SK-N-MC (cell line): ENCODE measurements around the gene GNAT3.

Source experiments
- EZH2 ChIP-seq: fragments of 200-600 bp; sonication (generic); IDR thresholded peaks from one replicate; pipeline ENCODE4 v1.6.1; 2017; ENCODE audit warnings: antibody characterized with exemption
- FOXP2 ChIP-seq: optimal IDR thresholded peaks from 2 replicates; pipeline ENCODE3; 2011; ENCODE audit warnings: mild to moderate bottlenecking, moderate library complexity; ENCODE audit not compliant: insufficient read depth; ENCODE audit errors: extremely low read length, control extremely low read depth
- POLR2AphosphoS5 ChIP-seq: IDR thresholded peaks from 2 replicates; pipeline ENCODE4 v1.6.1; 2012; ENCODE audit warnings: mild to moderate bottlenecking, low read depth, low read length, borderline replicate concordance

GRCh38 chr7:80435521-80435920 is 76.3 kb downstream of the GNAT3 start:
- no peak for TF ChIP-seq EZH2
- no peak for TF ChIP-seq POLR2AphosphoS5
- TF ChIP-seq FOXP2 = no peak
